DOHH2 (cell line): ENCODE data around the gene KLK13.

Experiments used
- H3F3A ChIP-seq: fragments of 200-600 bp; sonication (generic), shearing (Covaris generic); 2 replicates; pipeline ENCODE4 v1.6.0; 2016; ENCODE audit warnings: antibody characterized with exemption, mild to moderate bottlenecking; ENCODE audit not compliant: control insufficient read depth, insufficient read depth
- H3K27ac ChIP-seq: fragments of 200-600 bp; sonication (generic); 2 replicates; pipeline ENCODE4 v1.5.1; 2014; ENCODE audit warnings: low read depth, mild to moderate bottlenecking, low read length, moderate library complexity
- H3K27me3 ChIP-seq: fragments of 200-600 bp; sonication (generic); 2 replicates; pipeline ENCODE4 v1.6.1; 2014; ENCODE audit warnings: mild to moderate bottlenecking, low read length, mixed read lengths; ENCODE audit not compliant: control insufficient read depth
- H3K36me3 ChIP-seq: fragments of 200-600 bp; sonication (generic); 2 replicates; pipeline ENCODE4 v1.6.1; 2014; ENCODE audit warnings: mild to moderate bottlenecking, low read length, moderate library complexity, mixed read lengths; ENCODE audit not compliant: control insufficient read depth
- H3K4me1 ChIP-seq: fragments of 200-600 bp; sonication (generic); 2 replicates; pipeline ENCODE4 v1.6.1; 2014; ENCODE audit warnings: mild to moderate bottlenecking, low read length, mixed read lengths; ENCODE audit not compliant: control insufficient read depth
- H3K4me2 ChIP-seq: fragments of 200-600 bp; sonication (generic); 2 replicates; pipeline ENCODE4 v1.6.0; 2014; ENCODE audit warnings: mild to moderate bottlenecking, low read length, moderate library complexity
- H3K4me3 ChIP-seq: fragments of 200-600 bp; sonication (generic); 2 replicates; pipeline ENCODE4 v1.5.1; 2014; ENCODE audit warnings: mild to moderate bottlenecking, low read length, mixed read lengths
- H3K79me2 ChIP-seq: fragments of 200-600 bp; sonication (generic); 2 replicates; pipeline ENCODE4 v1.6.1; 2014; ENCODE audit warnings: mild to moderate bottlenecking, low read length, mixed read lengths; ENCODE audit not compliant: control insufficient read depth
- H3K9me2 ChIP-seq: fragments of 200-600 bp; sonication (generic); replicated peaks from 2 replicates; pipeline ENCODE4 v1.6.1; 2014; ENCODE audit warnings: mild to moderate bottlenecking, low read length, mixed read lengths; ENCODE audit not compliant: control insufficient read depth
- H3K9me3 ChIP-seq: fragments of 200-600 bp; sonication (generic); 2 replicates; pipeline ENCODE4 v1.6.1; 2014; ENCODE audit warnings: antibody characterized with exemption, low read length, mixed read lengths; ENCODE audit not compliant: control insufficient read depth, insufficient read depth
- H4K20me1 ChIP-seq: fragments of 200-600 bp; sonication (generic); 2 replicates; pipeline ENCODE4 v1.6.0; 2014; ENCODE audit warnings: low read depth, mild to moderate bottlenecking, antibody characterized with exemption, low read length, moderate library complexity; ENCODE audit not compliant: control insufficient read depth, insufficient read depth
- CTCF ChIP-seq: fragments of 200-600 bp; sonication (generic); IDR thresholded peaks from one replicate; pipeline ENCODE4 v1.5.1; 2014; ENCODE audit warnings: antibody characterized with exemption, mild to moderate bottlenecking, low read depth, low read length; ENCODE audit not compliant: poor library complexity, severe bottlenecking
- EZH2phosphoT487 ChIP-seq: fragments of 200-600 bp; sonication (generic); IDR thresholded peaks from 2 replicates; pipeline ENCODE4 v1.6.1; 2017; ENCODE audit warnings: borderline replicate concordance, mild to moderate bottlenecking, antibody characterized with exemption, low read length, moderate library complexity, mixed read lengths

KLK13 gene

GRCh38 chr19:51065221-51065960 lies 499 bp upstream of the KLK13 start:
- Histone ChIP-seq H3K9me3 (no peaks in the 10 kb centered on the region), H3K9me2 (no peaks in the 10 kb centered on the region), H3K36me3 (no peaks in the 10 kb centered on the region), H3F3A (no peaks in the 10 kb centered on the region), H3K27me3 (0 out of 2 replicates have a peak, but pooled peaks cover 6% of the 10 kb centered on the region), H3K4me1 (no peaks in the 10 kb centered on the region), H3K4me3 (no peak overlapping the region), H4K20me1 (no peaks in the 10 kb centered on the region), H3K79me2 (no peaks in the 10 kb centered on the region), H3K27ac (no peak overlapping the region), H3K4me2 (no peak overlapping the region)
- TF ChIP-seq EZH2phosphoT487 = no peak
- TF ChIP-seq CTCF = no peak

GRCh38 chr19:51063664-51064063 lies 1.2 kb downstream of the KLK13 start:
- no peak for TF ChIP-seq EZH2phosphoT487
- no peak for TF ChIP-seq CTCF
- Histone ChIP-seq H3K4me2 (no peak overlapping the region), H3K79me2 (no peaks in the 10 kb centered on the region), H3K9me3 (no peaks in the 10 kb centered on the region), H3K27ac (no peak overlapping the region), H3K9me2 (no peaks in the 10 kb centered on the region), H3K4me3 (no peak overlapping the region), H3K4me1 (no peaks in the 10 kb centered on the region), H3F3A (no peaks in the 10 kb centered on the region), H3K36me3 (no peaks in the 10 kb centered on the region), H3K27me3 (0 out of 2 replicates have a peak, but pooled peaks cover 4% of the 10 kb centered on the region), H4K20me1 (no peaks in the 10 kb centered on the region)

DNA sequence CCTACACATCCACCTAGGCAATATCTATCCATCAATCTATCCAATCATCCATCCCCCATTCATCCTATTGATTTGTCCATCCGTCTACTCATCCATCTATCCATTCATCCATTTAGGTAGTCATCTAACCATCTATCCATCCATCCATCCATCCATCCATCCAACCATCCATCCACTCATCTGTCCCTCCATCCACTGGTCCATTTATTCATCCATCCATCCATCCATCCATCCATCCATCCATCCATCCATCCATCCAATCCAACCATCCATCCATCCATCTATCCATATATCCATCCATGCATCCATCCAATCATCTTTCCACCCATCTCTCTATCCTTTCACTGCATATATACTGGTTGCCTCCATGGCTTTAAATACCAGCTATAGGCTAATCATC lies 3.9 kb downstream of the KLK13 start:
- H3K27ac ChIP-seq = no peak overlapping the region
- H3K4me2 ChIP-seq = no peak overlapping the region
- H4K20me1 ChIP-seq = no peaks in the 10 kb centered on the region
- H3K4me3 ChIP-seq = no peak overlapping the region
- H3F3A ChIP-seq = no peaks in the 10 kb centered on the region
- H3K36me3 ChIP-seq = no peaks in the 10 kb centered on the region
- no peaks in the 10 kb centered on the region for H3K9me3 ChIP-seq
- peaks cover 3% of the 10 kb centered on the region; the same call in 1 of the 2 replicates for H3K27me3 ChIP-seq
- H3K9me2 ChIP-seq = no peaks in the 10 kb centered on the region
- no peaks in the 10 kb centered on the region for H3K79me2 ChIP-seq
- no peak for TF ChIP-seq EZH2phosphoT487
- no peak for TF ChIP-seq CTCF
- no peaks in the 10 kb centered on the region for H3K4me1 ChIP-seq
